ENCODE data around the gene ADIPOR1.

- TF ChIP-seq POLR2A (IDR thresholded peaks at IDR 0.05; ENCODE audit: low read depth, low read length) (no peak), TAF1 (IDR thresholded peaks at IDR 0.05; ENCODE audit: low read depth, low read length) (no peak), SPI1 (IDR thresholded peaks at IDR 0.05; ENCODE audit: low read depth, low read length) (no peak), POLR2AphosphoS5 (IDR thresholded peaks at IDR 0.05; ENCODE audit: low read depth, low read length) (no peak)
These were observed 1.1 kb downstream of the ADIPOR1 start for GRCh38 chr1:202956969-202957368.
